ENCODE measurements around the gene C17orf113.

The C17orf113 gene

GRCh38 chr17:42038221-42038973 lies 12.0 kb downstream of the C17orf113 start:
- H2AFZ ChIP-seq (ENCODE audit: low read depth), result no peak overlapping the region

DNA sequence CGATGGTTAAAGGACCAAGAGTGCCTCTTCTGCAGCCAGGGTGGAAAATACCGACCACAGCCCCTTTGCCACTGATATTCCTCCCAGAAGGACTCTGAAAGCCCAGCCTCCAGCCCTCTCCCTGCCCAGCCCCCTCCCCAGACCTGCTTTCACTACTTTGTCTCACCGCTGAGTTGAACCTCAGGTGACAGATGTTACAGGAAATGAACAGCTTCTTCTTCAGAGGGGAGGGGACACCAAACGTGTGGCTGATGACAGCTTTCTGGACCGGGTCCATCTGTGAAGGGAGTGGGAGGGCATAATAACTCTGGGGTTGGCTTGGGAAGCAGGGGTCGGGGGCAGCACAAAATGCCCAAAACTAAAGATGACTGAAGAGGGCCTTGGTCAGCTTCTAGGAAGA lies 16.3 kb downstream of the C17orf113 start:
- H3K4me1 ChIP-seq (ENCODE audit: low read depth, poor library complexity, severe bottlenecking), result peaks cover 7% of the 10 kb centered on the region
- no peak overlapping the region for H3K27ac ChIP-seq
- no peak overlapping the region for H3K9ac ChIP-seq
- H4K20me1 ChIP-seq (ENCODE audit: insufficient read depth), result no peaks in the 10 kb centered on the region
- no peak overlapping the region for H2AFZ ChIP-seq (ENCODE audit: low read depth)
- no peak overlapping the region for H3K4me2 ChIP-seq
- no peaks in the 10 kb centered on the region for H3K79me2 ChIP-seq (ENCODE audit: insufficient read depth, low read depth)
- no peak for TF ChIP-seq CTCF (conservative IDR thresholded peaks at IDR 0.05; ENCODE audit: low read depth, low read length)
- no peaks in the 10 kb centered on the region for H3K36me3 ChIP-seq (ENCODE audit: insufficient read depth)
- no peaks in the 10 kb centered on the region; the same call in 1 of the 2 replicates for H3K27me3 ChIP-seq (ENCODE audit: insufficient read depth, low read depth)
- no peak overlapping the region for H3K4me3 ChIP-seq (IDR thresholded peaks at IDR 0.05; ENCODE audit: insufficient read depth, low read depth, low read length)

More at GRCh38 chr17:42038221-42038973, 12.0 kb downstream of the C17orf113 start:
- Histone ChIP-seq H3K4me2 (no peak overlapping the region), H4K20me1 (ENCODE audit: insufficient read depth) (no peaks in the 10 kb centered on the region), H3K9ac (no peak overlapping the region), H3K36me3 (ENCODE audit: insufficient read depth) (no peaks in the 10 kb centered on the region), H3K4me3 (IDR thresholded peaks at IDR 0.05; ENCODE audit: insufficient read depth, low read depth, low read length) (no peak overlapping the region), H3K27me3 (ENCODE audit: insufficient read depth, low read depth) (no peaks in the 10 kb centered on the region), H3K79me2 (ENCODE audit: insufficient read depth, low read depth) (no peaks in the 10 kb centered on the region), H3K4me1 (ENCODE audit: low read depth, poor library complexity, severe bottlenecking) (peaks cover 7% of the 10 kb centered on the region), H3K27ac (no peak overlapping the region)
- TF ChIP-seq CTCF (conservative IDR thresholded peaks at IDR 0.05; ENCODE audit: low read depth, low read length), result no peak

GRCh38 chr17:42031584-42031983 lies 18.8 kb downstream of the C17orf113 start:
- Histone ChIP-seq H2AFZ (ENCODE audit: low read depth) (no peak overlapping the region), H3K4me1 (ENCODE audit: low read depth, poor library complexity, severe bottlenecking) (peaks cover 7% of the 10 kb centered on the region)
- TF ChIP-seq CTCF (conservative IDR thresholded peaks at IDR 0.05; ENCODE audit: low read depth, low read length), result no peak

GRCh38 chr17:42028791-42029127 lies 21.6 kb downstream of the C17orf113 start:
- Histone ChIP-seq H3K27ac (no peak overlapping the region), H3K4me3 (IDR thresholded peaks at IDR 0.05; ENCODE audit: insufficient read depth, low read depth, low read length) (no peak overlapping the region), H3K4me1 (ENCODE audit: low read depth, poor library complexity, severe bottlenecking) (peaks cover 20% of the 10 kb centered on the region), H3K36me3 (ENCODE audit: insufficient read depth) (no peaks in the 10 kb centered on the region), H3K9ac (no peak overlapping the region), H3K4me2 (no peak overlapping the region), H3K79me2 (ENCODE audit: insufficient read depth, low read depth) (no peaks in the 10 kb centered on the region), H4K20me1 (ENCODE audit: insufficient read depth) (no peaks in the 10 kb centered on the region), H3K27me3 (ENCODE audit: insufficient read depth, low read depth) (no peaks in the 10 kb centered on the region; the same call in 1 of the 2 replicates), H2AFZ (ENCODE audit: low read depth) (no peak overlapping the region)
- no peak for TF ChIP-seq CTCF (conservative IDR thresholded peaks at IDR 0.05; ENCODE audit: low read depth, low read length)

More at GRCh38 chr17:42031584-42031983, 18.8 kb downstream of the C17orf113 start:
- Histone ChIP-seq H3K4me3 (IDR thresholded peaks at IDR 0.05; ENCODE audit: insufficient read depth, low read depth, low read length) (no peak overlapping the region), H4K20me1 (ENCODE audit: insufficient read depth) (no peaks in the 10 kb centered on the region), H3K9ac (no peak overlapping the region), H3K79me2 (ENCODE audit: insufficient read depth, low read depth) (no peaks in the 10 kb centered on the region), H3K36me3 (ENCODE audit: insufficient read depth) (no peaks in the 10 kb centered on the region), H3K27ac (no peak overlapping the region), H3K4me2 (no peak overlapping the region), H3K27me3 (ENCODE audit: insufficient read depth, low read depth) (no peaks in the 10 kb centered on the region; the same call in 1 of the 2 replicates)

All from KMS-11 (cell line).